Left lobe of liver (tissue), 2 donors: ENCODE measurements around the gene SLC29A2. TPM values are rescaled to one million over a fixed set of nuclear protein-coding genes. Genes with fewer than 3 reads are reported as not detected.
"Not testable (repeated sequence)": the region's sequence is repeated elsewhere in the genome, so short reads cannot be mapped to it uniquely, and the experiment has no call there.

Experiments used
- ATAC-seq: fragments of 200-7000 bp; cut with Tn5 transposase; one replicate; pipeline ENCODE4 v1.9.1; 2020; ENCODE audit warnings: mild to moderate bottlenecking, moderate library complexity
- DNase-seq: peaks from one replicate; pipeline ENCODE4 v3.0.0-alpha.2; 2020; ENCODE audit warnings: low spot score
- total RNA-seq: library from RNA; stranded (reverse); gene quantifications from one replicate; pipeline ENCODE4 v1.2.1, GENCODE V29; 2021
- donor health status: DM: no; HTN: no; CAD: no; lungs with moderate emphysema.
- donor health status: DM: no; HTN: yes; CAD: no.

Gene SLC29A2
- total RNA-seq, 1 donor from 2014 or later: 0.48 TPM

GRCh38 chr11:66321606-66322005 lies 50.0 kb downstream of the SLC29A2 start:
- DNase-seq (no peak), ATAC-seq (no peak)

GRCh38 chr11:66320748-66321147 lies 50.8 kb downstream of the SLC29A2 start:
- ATAC-seq, DNase-seq: not testable (repeated sequence)

GRCh38 chr11:66320289-66320688 lies 51.3 kb downstream of the SLC29A2 start:
- not testable (repeated sequence) for DNase-seq, ATAC-seq

- ATAC-seq (no peak), DNase-seq (no peak)
Measured at GRCh38 chr11:66318600-66318970, 53.0 kb downstream of the SLC29A2 start.

GRCh38 chr11:66317723-66318599 lies 53.6 kb downstream of the SLC29A2 start:
- ATAC-seq (peak; percentile 81), DNase-seq (peak; percentile 79)

- no peak for ATAC-seq
- DNase-seq: no peak
Measured at GRCh38 chr11:66317322-66317722, 54.2 kb downstream of the SLC29A2 start.

GRCh38 chr11:66316849-66317251 lies 54.7 kb downstream of the SLC29A2 start, which contains the start of gene CD248:
TSS of gene CD248 (minus strand) at chr11:66317044. CDS start at chr11:66317027, 17 bp downstream.
- ATAC-seq (no peak), DNase-seq (no peak)

GRCh38 chr11:66315921-66316811 lies 55.4 kb downstream of the SLC29A2 start:
- ATAC-seq (no peak), DNase-seq (no peak)

- DNase-seq: no peak
- no peak for ATAC-seq
Measured at GRCh38 chr11:66315498-66315885, 56.1 kb downstream of the SLC29A2 start.

GRCh38 chr11:66314561-66315497 lies 56.7 kb downstream of the SLC29A2 start:
- DNase-seq: no peak
- no peak for ATAC-seq

GRCh38 chr11:66314186-66314501 lies 57.4 kb downstream of the SLC29A2 start:
- DNase-seq (no peak), ATAC-seq (no peak)

GRCh38 chr11:66313321-66314185 lies 58.0 kb downstream of the SLC29A2 start:
- DNase-seq: no peak
- ATAC-seq: no peak

GRCh38 chr11:66312549-66313320 lies 58.8 kb downstream of the SLC29A2 start:
- ATAC-seq: peak; percentile 82

More at GRCh38 chr11:66312549-66313320, 58.8 kb downstream of the SLC29A2 start:
- peak; percentile 98 for DNase-seq

Other genes starting within 250 kb of the SLC29A2 start
- gene KLC2, start 114.1 kb downstream of the SLC29A2 start, total RNA-seq: 5.6 TPM
- gene RAB1B, start 103.1 kb downstream of the SLC29A2 start, total RNA-seq: 58.0 TPM
- gene CNIH2, start 93.6 kb downstream of the SLC29A2 start, total RNA-seq: 0.13 TPM
- 120 TPM for gene YIF1A, start 82.6 kb downstream of the SLC29A2 start, total RNA-seq
- 0.10 TPM for gene TMEM151A, start 79.9 kb downstream of the SLC29A2 start, total RNA-seq
- 0.91 TPM for gene CD248, start 54.7 kb downstream of the SLC29A2 start, total RNA-seq
- 0.93 TPM for gene RIN1, start 35.3 kb downstream of the SLC29A2 start, total RNA-seq
- gene BRMS1, start 26.7 kb downstream of the SLC29A2 start, total RNA-seq: 11.2 TPM
- gene B4GAT1, start 24.1 kb downstream of the SLC29A2 start, total RNA-seq: 19.4 TPM
- not detected for gene NPAS4, start 49.3 kb upstream of the SLC29A2 start, total RNA-seq
- 28.5 TPM for gene MRPL11, start 67.1 kb upstream of the SLC29A2 start, total RNA-seq
- gene PELI3, start 95.1 kb upstream of the SLC29A2 start, total RNA-seq: 4.8 TPM
- gene DPP3, start 108.7 kb upstream of the SLC29A2 start, total RNA-seq: 24.4 TPM
- gene BBS1, start 138.9 kb upstream of the SLC29A2 start, total RNA-seq: 11.6 TPM
- 6.9 TPM for gene ZDHHC24, start 174.3 kb upstream of the SLC29A2 start, total RNA-seq
- not detected for gene ACTN3, start 175.1 kb upstream of the SLC29A2 start, total RNA-seq
- gene CTSF, start 196.8 kb upstream of the SLC29A2 start, total RNA-seq: 45.5 TPM
- gene CCDC87, start 221.3 kb upstream of the SLC29A2 start, total RNA-seq: 0.10 TPM
- gene CCS, start 221.4 kb upstream of the SLC29A2 start, total RNA-seq: 68.5 TPM
- 31.5 TPM for gene RBM14, start 244.9 kb upstream of the SLC29A2 start, total RNA-seq